ENCODE results near the gene MXI1. TPM values are rescaled to one million over a fixed set of nuclear protein-coding genes. Genes with fewer than 3 reads are reported as not detected.

The MXI1 gene
- total and polyA plus RNA-seq, 9 donors: 41.9 to 100 (median 63.5) TPM

GRCh38 chr10:110312206-110312605 lies 104.8 kb downstream of the MXI1 start:
- 60 to 69% (median 66%) methylated on average over 2 of the region's 2 CpGs for WGBS, 3 donors
- Histone ChIP-seq H3K36me3 (no peaks in the 10 kb centered on the region), H3K4me3 (no peak overlapping the region), H3K27me3 (no peaks in the 10 kb centered on the region), H3K27ac (no peak overlapping the region), H3K9me3 (no peaks in the 10 kb centered on the region), H3K4me1 (ENCODE audit: insufficient read depth) (no peaks in the 10 kb centered on the region)
- intact Hi-C loops (cut with DNase I): loop anchor here in 3 of 4 donors (5.0 kb wide), 1 partner anchor 235 kb away; no protein-coding TSS in a partner anchor
- TF ChIP-seq POLR2A (IDR thresholded peaks at IDR 0.05) (no peak), CTCF (IDR thresholded peaks at IDR 0.05) (no peak), EP300 (IDR thresholded peaks at IDR 0.05) (no peak)
- DNase-seq: no peak

GRCh38 chr10:110313674-110314073 lies 106.3 kb downstream of the MXI1 start:
- H3K36me3 ChIP-seq: no peaks in the 10 kb centered on the region
- intact Hi-C loops (cut with DNase I): loop anchor here in 3 of 4 donors (5.0 kb wide), 1 partner anchor 234 kb away; no protein-coding TSS in a partner anchor
- H3K9me3 ChIP-seq: no peaks in the 10 kb centered on the region
- no peaks in the 10 kb centered on the region for H3K4me1 ChIP-seq (ENCODE audit: insufficient read depth)
- H3K27ac ChIP-seq: no peak overlapping the region
- no peaks in the 10 kb centered on the region for H3K27me3 ChIP-seq
- H3K4me3 ChIP-seq: no peak overlapping the region
- no peak for DNase-seq
- 72 to 81% (median 75%) methylated on average over 2 of the region's 2 CpGs for WGBS, 3 donors
- TF ChIP-seq CTCF (IDR thresholded peaks at IDR 0.05) (no peak), EP300 (IDR thresholded peaks at IDR 0.05) (no peak), POLR2A (IDR thresholded peaks at IDR 0.05) (no peak)

- TF ChIP-seq EP300 (IDR thresholded peaks at IDR 0.05): no peak
- TF ChIP-seq POLR2A (IDR thresholded peaks at IDR 0.05): no peak
- TF ChIP-seq CTCF (IDR thresholded peaks at IDR 0.05): no peak
- no peaks in the 10 kb centered on the region for H3K9me3 ChIP-seq
- H3K36me3 ChIP-seq: no peaks in the 10 kb centered on the region
- no peak for DNase-seq
- no peak overlapping the region for H3K4me3 ChIP-seq
- no peaks in the 10 kb centered on the region for H3K4me1 ChIP-seq (ENCODE audit: insufficient read depth)
- 84% methylated on average over 15 of the region's 15 CpGs for WGBS, 3 donors
- intact Hi-C loops (cut with DNase I): no loop called here
- H3K27ac ChIP-seq: no peak overlapping the region
- no peaks in the 10 kb centered on the region for H3K27me3 ChIP-seq
Measured at GRCh38 chr10:110317866-110318850, 110.8 kb downstream of the MXI1 start.

- TF ChIP-seq EP300 (IDR thresholded peaks at IDR 0.05) (no peak), CTCF (IDR thresholded peaks at IDR 0.05) (no peak), POLR2A (IDR thresholded peaks at IDR 0.05) (no peak)
- no peak overlapping the region for H3K4me3 ChIP-seq
- no peaks in the 10 kb centered on the region for H3K27me3 ChIP-seq
- 85 to 88% (median 86%) methylated on average over 6 of the region's 6 CpGs for WGBS, 3 donors
- intact Hi-C loops (cut with DNase I): no loop called here
- H3K4me1 ChIP-seq (ENCODE audit: insufficient read depth): no peaks in the 10 kb centered on the region
- H3K9me3 ChIP-seq: no peaks in the 10 kb centered on the region
- H3K27ac ChIP-seq: no peak overlapping the region
- H3K36me3 ChIP-seq: no peaks in the 10 kb centered on the region
- DNase-seq: no peak
Measured at GRCh38 chr10:110321869-110322620, 114.6 kb downstream of the MXI1 start.
